GM19452 (cell line): Measurements from ENCODE around the gene IZUMO4.

Experiments used
- ATAC-seq: cut with Tn5 transposase; IDR thresholded peaks from one replicate; pipeline ENCODE4 v1.9.1; 2021; ENCODE audit not compliant: unreplicated experiment

IZUMO4 gene

GRCh38 chr19:2142173-2142829, 45.6 kb downstream of the IZUMO4 start:
- ATAC-seq, result no peak

GRCh38 chr19:2144190-2144589, 47.5 kb downstream of the IZUMO4 start:
- ATAC-seq, result no peak

- no peak for ATAC-seq
These were observed 49.1 kb downstream of the IZUMO4 start for GRCh38 chr19:2145831-2146241.

- ATAC-seq, result no peak
These were observed 51.9 kb downstream of the IZUMO4 start for GRCh38 chr19:2148482-2149135.
